ENCODE measurements around the gene ATXN2. TPM values are rescaled to one million over a fixed set of nuclear protein-coding genes. Genes with fewer than 3 reads are reported as not detected.
A peak's percentile ranks its signal among the peaks of the same experiment; 100 is the strongest.
"Not testable (repeated sequence)": the region's sequence is repeated elsewhere in the genome, so short reads cannot be mapped to it uniquely, and the experiment has no call there.

The ATXN2 gene
- total RNA-seq, 1 experiment from 2014 or later = 18.9 TPM

- no peak for DNase-seq (ENCODE audit: low read depth)
These were observed 93.5 kb downstream of the ATXN2 start for GRCh38 chr12:111505601-111506036.

DNA sequence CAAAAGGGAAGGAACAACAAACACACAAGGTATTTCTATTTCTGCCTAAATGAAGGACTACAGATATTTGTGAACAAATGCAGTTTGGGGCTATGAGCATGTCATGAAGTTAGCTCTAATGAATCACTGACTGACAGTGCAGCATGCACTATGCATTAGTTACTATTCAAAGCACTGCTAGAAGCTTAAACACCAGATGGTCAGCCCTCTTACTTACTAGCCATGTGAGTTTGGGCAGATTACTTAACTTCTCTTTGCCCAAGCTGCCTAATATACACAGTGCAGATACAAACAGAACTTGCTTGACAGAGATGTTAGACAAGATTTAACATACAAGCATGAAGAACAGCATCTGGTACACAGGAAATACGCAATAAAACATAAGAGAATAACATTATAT lies 96.0 kb downstream of the ATXN2 start:
- no peak for DNase-seq (ENCODE audit: low read depth)

DNA sequence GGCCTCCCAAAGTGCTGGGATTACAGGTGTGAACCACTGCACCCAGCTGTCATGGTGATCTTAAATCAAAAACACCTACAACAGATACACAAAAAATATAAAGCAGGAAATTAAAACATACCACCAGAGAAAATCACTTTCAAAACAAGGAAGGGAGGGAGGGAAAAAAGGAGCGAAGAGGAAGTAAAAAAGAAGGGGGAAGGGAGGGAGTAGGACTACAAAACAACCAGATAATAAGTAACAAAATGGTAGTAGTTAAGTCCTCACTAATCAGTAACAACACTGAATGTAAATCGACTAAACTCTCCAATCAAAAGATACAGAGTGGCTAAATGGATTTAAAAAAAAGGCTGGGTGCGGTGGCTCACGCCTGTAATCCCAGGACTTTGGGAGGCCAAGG lies 104.4 kb downstream of the ATXN2 start:
- no peak for DNase-seq (ENCODE audit: low read depth)

DNA sequence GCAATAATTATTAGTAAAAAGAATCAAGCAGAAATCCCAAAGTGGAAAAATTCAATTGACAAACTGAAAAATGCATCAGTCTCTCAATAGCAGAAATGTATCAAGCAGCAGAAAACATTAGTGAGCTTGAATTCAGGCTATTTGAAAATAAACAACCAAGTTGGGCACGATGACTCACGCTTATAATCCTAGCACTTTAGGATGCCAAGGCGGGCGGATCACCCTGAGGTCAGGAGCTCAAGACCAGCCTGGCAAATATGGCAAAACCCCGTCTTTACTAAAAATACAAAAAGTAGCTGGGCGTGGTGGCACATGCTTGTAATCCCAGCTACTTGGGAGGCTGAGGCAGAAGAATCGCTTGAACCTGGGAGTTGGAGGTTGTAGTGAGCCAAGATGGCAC lies 106.1 kb downstream of the ATXN2 start:
- DNase-seq (ENCODE audit: low read depth) = peak; percentile 72

DNA sequence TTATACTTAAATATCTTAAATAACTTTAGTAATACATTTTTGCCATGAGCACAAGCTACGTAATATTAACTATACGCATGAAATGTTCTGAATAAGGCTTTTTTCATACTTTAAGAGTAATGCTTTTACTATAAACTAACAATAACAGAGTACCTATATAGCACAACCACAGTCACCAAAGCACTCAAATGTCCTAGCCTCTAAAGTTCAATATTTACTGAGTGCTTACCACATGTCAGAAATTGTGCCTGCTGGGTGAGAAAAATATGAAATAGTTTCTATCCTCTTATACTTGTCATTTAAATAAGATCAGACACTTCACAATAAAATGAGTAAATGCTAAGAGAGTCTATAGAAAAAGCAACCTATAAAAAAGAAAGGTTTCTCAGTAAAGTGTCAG lies 110.3 kb downstream of the ATXN2 start:
- DNase-seq (ENCODE audit: low read depth) = no peak

GRCh38 chr12:111488271-111488670 lies 110.8 kb downstream of the ATXN2 start:
- no peak for DNase-seq (ENCODE audit: low read depth)

GRCh38 chr12:111482462-111482861 lies 116.7 kb downstream of the ATXN2 start:
- DNase-seq (ENCODE audit: low read depth) = no peak

- DNase-seq (ENCODE audit: low read depth) = no peak
These were observed 127.9 kb downstream of the ATXN2 start for GRCh38 chr12:111471236-111471635.

GRCh38 chr12:111469401-111469800 lies 129.7 kb downstream of the ATXN2 start:
- no peak for DNase-seq (ENCODE audit: low read depth)

GRCh38 chr12:111467857-111468241 lies 131.3 kb downstream of the ATXN2 start:
- DNase-seq (ENCODE audit: low read depth) = no peak

DNA sequence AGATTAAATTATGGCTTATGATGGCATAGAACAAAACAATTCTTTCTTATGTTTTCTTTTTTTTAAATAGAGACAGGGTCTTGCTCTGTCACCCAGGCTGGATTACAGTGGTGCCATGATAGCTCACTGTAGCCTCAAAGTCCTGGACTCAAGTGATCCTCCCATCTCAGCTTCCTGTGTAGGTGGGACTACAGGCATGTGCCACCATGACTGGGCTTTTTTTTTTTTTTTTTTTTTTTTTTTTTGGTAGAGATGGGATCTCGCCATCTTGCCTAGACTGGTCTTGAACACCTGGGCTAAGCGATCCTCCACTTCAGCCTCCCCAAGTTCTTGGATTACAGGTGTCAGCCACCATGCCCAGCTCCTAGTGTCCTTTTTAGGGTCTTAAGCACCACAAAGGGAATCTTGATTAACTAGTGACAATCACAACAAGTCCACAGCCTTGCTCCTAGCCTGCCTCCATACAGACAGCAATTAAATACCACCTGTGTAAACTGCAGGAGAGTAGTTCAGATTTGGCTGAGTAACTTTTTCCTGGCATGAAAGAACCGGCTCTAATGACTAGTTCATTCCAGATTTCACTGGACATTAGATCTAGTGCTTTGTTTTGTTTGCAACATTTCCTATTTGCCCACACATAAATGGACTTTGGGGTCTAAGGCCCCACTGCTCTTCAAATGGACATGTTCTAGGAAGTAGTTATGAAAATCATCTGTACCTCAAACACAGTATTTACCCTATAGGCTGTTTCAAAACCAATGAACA lies 131.8 kb downstream of the ATXN2 start:
- DNase-seq (ENCODE audit: low read depth) = no peak

DNA sequence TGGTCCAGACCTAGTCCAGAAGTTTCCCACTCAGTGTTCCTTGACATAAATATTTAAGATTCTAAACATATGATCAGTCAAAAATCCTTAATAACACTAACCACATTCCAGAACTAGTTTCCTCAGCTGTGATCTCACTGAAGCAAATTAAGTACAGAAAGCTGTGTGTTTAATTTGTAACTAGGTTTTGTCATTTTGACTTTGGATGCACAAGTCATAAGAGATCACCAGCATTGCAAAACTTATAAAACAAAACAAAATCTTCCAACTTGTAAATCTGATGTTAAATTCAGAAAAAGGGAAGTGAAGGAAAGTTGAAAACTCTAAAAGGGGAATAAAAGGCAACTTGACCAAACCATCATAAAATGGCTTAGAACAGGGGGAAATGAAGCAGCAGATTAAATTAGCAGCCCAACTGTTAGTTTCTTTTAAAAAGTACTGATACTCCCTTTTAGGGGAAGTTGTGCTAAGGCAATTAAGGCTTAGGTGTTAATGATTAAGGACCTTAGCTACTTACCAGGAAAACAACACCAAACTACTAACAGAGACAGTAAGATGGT lies 136.8 kb downstream of the ATXN2 start:
- DNase-seq (ENCODE audit: low read depth) = no peak

GRCh38 chr12:111460111-111460510 lies 139.0 kb downstream of the ATXN2 start:
- DNase-seq (ENCODE audit: low read depth) = not testable (repeated sequence)

DNA sequence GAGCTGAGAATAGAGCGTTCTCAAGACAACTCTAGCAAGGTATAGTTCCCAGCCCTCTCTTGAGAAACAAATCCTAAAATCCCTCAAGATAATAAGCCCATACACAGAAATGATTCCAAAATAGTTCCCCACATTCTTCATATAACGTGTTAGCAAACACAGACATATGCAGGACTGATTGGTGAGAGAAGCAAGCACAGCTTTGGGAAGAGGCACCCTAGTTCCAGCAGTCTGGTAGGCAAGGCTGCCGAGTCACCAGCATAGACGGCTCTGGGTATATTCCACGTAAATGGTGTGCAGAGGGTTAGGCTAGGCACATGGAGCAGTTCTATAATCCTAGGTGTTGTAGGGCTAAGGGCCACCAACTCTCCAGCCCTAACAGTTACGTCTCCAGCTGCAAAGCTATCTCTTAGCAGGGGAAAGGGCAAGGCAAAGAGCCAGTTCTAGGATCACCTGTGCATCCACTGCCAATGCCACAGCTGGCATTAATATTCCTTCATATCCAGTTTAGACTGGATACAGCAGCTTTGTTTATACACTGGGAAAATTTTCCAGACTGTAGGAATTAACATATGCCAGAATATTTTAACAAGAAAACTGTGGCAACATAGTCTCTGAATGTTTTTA lies 140.5 kb downstream of the ATXN2 start:
- DNase-seq (ENCODE audit: low read depth) = no peak

- DNase-seq (ENCODE audit: low read depth) = no peak
These were observed 141.5 kb downstream of the ATXN2 start for GRCh38 chr12:111457577-111457976.

- DNase-seq (ENCODE audit: low read depth) = no peak
These were observed 142.0 kb downstream of the ATXN2 start for GRCh38 chr12:111457071-111457470.

DNA sequence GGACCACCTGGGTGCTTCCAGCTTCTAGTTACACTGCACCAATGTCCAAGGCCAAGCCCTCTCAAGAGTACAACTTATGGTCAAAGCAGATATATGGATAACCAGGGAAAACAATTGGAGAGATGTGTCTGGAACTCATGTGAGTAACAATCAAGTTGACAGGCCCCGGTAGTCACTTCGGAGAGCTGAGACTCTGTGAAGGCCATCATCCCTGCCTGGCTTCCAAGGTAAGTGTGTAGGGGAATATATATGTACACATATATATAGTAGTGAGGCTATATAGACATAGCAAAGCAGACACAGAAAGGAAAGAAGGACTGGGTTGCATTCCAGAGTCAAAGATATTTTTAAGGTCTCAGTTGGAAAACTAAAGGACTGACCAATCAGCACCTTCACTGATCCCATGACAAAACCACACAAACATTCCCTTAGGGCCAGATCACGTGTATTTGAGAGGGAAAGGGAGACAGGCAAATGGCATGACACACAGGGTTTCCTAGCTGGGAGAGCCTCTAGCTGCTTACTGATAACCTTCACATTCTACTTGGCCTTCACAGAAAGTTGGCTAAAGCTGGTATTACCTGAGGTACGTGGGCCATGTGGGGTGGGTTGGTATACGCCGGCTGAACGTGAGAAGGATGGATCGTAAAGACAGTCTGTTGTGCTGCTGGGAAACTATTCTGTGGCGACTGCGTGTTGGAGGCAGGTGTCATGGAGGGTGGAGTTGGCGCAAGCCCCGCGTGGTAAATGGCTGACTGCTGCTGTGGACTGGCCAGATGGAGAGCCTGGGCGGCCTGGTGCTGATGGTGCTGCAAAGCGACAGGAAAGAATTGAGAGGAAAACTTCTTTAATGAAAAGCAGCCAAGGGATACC lies 143.4 kb downstream of the ATXN2 start:
- no peak for DNase-seq (ENCODE audit: low read depth)

DNA sequence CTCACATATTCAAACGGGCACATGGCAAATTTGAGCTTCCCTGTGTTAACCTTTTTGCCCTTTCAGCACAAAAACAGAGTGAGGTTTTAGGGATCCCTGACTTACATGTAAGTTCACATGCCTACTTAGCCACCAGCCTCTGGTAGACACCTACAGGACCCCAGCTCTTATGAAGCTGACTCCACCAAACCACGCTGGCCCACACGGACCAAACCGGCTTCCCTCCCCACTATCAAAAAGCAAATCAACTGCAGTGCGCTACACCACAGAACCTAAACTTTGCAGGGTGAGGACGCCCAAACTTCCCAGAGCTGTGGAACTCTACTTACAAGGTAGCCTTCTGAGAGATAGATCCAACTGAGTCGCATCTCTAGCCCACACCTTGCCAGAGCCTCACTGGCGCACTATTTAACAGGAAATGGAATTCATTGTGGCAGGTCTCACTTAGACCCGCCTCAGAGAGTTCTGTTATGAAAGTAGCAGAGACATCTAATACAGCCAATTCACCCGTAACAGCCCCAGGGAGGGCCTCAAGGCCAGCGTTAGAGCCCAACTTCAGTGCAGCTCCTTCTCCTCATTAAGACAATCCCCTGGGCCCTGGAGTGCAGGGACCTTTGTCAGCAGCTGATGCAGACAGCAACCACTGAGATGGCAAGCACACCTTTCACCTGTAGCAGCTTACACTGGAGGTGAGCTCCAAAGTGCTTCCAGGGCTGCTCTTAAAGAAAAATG lies 144.2 kb downstream of the ATXN2 start:
- no peak for DNase-seq (ENCODE audit: low read depth)

GRCh38 chr12:111454311-111454710 lies 144.8 kb downstream of the ATXN2 start:
- DNase-seq (ENCODE audit: low read depth) = no peak

GRCh38 chr12:111453071-111453989 lies 145.8 kb downstream of the ATXN2 start:
- no peak for DNase-seq (ENCODE audit: low read depth)
